IPS-15b (cell line): ENCODE measurements around the gene GALNT10.

Source experiments
- H3K27me3 ChIP-seq: one replicate; pipeline ENCODE4 v1.6.1; 2013; ENCODE audit warnings: low read length; ENCODE audit not compliant: control insufficient read depth, insufficient read depth
- H3K36me3 ChIP-seq: one replicate; pipeline ENCODE4 v1.6.1; 2013; ENCODE audit warnings: low read length; ENCODE audit not compliant: control insufficient read depth, insufficient read depth
- H3K4me1 ChIP-seq: one replicate; pipeline ENCODE4 v1.6.1; 2013; ENCODE audit warnings: mild to moderate bottlenecking, low read length; ENCODE audit not compliant: control insufficient read depth, insufficient read depth
- H3K4me3 ChIP-seq: one replicate; pipeline ENCODE4 v1.5.1; 2013; ENCODE audit warnings: low read depth, low read length
- H3K9ac ChIP-seq: one replicate; pipeline ENCODE4 v1.6.1; 2013; ENCODE audit warnings: low read depth, mild to moderate bottlenecking, low read length
- H3K9me3 ChIP-seq: one replicate; pipeline ENCODE4 v1.6.1; 2013; ENCODE audit warnings: mild to moderate bottlenecking, low read length; ENCODE audit not compliant: control insufficient read depth, insufficient read depth

Gene GALNT10

GRCh38 chr5:154199263-154199662 is 8.7 kb downstream of the GALNT10 start:
- H3K9me3 ChIP-seq: no peaks in the 10 kb centered on the region
- H3K4me1 ChIP-seq: peaks cover 26% of the 10 kb centered on the region

GRCh38 chr5:154199671-154200220 is 9.2 kb downstream of the GALNT10 start:
- Histone ChIP-seq H3K4me1 (peaks cover 22% of the 10 kb centered on the region), H3K27me3 (no peaks in the 10 kb centered on the region), H3K4me3 (no peak overlapping the region), H3K9me3 (no peaks in the 10 kb centered on the region), H3K9ac (no peak overlapping the region), H3K36me3 (no peaks in the 10 kb centered on the region)

More at GRCh38 chr5:154199263-154199662, 8.7 kb downstream of the GALNT10 start:
- no peaks in the 10 kb centered on the region for H3K27me3 ChIP-seq
- H3K4me3 ChIP-seq: no peak overlapping the region
- H3K36me3 ChIP-seq: no peaks in the 10 kb centered on the region
- H3K9ac ChIP-seq: no peak overlapping the region

DNA sequence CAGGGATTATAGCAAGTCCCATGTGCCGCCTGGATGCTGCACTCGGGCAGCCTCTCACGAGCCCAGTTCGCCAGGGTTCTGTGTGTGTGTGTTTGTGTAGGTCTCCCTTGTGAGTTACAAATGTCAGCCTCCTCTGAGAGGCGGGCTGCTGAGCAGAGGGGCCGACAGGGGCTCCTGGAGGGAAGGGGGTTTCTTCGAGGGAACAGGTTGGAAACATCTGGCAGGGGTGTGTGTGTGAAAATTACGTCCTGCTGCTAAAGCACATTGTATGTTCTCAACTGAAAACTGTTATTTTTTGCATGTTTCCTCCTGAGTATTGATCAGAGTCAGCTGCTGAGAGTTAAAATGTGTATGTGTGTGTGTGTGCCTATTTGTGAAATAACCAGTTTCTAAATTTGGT is 9.7 kb downstream of the GALNT10 start:
- no peak overlapping the region for H3K4me3 ChIP-seq
- H3K4me1 ChIP-seq: peaks cover 17% of the 10 kb centered on the region
- H3K9me3 ChIP-seq: no peaks in the 10 kb centered on the region
- H3K36me3 ChIP-seq: no peaks in the 10 kb centered on the region
- H3K27me3 ChIP-seq: no peaks in the 10 kb centered on the region
- no peak overlapping the region for H3K9ac ChIP-seq

- Histone ChIP-seq H3K36me3 (no peaks in the 10 kb centered on the region), H3K9ac (no peak overlapping the region), H3K4me1 (peaks cover 17% of the 10 kb centered on the region), H3K4me3 (no peak overlapping the region), H3K9me3 (no peaks in the 10 kb centered on the region), H3K27me3 (no peaks in the 10 kb centered on the region)
Observed at GRCh38 chr5:154201108-154201769, 10.7 kb downstream of the GALNT10 start.

DNA sequence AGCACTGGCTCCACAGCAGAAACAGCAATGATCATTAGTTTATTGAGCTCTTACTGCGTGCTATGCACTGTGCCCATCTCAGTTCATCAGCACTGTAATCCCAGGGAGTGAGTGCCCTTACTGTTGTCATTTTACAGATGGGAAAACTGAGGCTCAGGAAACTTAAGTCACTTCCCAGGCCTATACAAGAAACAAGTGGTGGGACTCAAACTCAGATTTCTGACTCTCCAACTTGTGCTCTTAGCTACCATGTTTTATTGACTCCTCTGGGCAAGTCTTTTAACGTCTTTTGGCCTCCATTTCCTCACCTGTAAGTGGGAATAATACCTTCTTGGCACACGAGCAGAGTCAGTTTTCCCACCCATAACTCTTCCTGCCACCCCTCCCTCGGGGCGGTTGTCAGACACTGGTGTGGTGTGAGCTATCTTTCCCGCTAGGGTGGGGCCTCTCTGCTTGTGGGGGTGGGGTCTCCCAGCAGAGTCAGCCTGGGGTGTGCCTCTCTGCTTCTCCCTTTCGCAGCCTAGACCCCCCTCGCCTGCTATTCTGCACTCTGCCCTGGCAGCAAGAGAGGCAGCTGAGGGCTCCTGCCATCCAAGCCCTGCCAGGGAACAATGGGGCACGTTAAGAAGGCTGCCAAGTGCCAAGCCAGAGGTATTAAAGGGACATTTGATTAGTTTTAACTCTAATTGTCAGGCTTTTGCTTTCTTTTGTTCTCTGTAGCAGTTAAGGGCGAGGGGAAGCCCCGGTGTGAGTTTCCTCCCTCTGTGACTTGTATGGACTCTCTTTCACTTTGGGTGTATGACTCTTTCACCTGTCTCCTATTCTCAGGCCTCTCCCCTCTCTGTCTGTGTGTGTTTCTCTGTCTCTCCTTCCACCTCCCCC is 12.1 kb downstream of the GALNT10 start:
- Histone ChIP-seq H3K9ac (peak overlapping the region; percentile 30), H3K27me3 (no peaks in the 10 kb centered on the region), H3K36me3 (no peaks in the 10 kb centered on the region), H3K9me3 (no peaks in the 10 kb centered on the region), H3K4me1 (peaks cover 7% of the 10 kb centered on the region), H3K4me3 (no peak overlapping the region)

DNA sequence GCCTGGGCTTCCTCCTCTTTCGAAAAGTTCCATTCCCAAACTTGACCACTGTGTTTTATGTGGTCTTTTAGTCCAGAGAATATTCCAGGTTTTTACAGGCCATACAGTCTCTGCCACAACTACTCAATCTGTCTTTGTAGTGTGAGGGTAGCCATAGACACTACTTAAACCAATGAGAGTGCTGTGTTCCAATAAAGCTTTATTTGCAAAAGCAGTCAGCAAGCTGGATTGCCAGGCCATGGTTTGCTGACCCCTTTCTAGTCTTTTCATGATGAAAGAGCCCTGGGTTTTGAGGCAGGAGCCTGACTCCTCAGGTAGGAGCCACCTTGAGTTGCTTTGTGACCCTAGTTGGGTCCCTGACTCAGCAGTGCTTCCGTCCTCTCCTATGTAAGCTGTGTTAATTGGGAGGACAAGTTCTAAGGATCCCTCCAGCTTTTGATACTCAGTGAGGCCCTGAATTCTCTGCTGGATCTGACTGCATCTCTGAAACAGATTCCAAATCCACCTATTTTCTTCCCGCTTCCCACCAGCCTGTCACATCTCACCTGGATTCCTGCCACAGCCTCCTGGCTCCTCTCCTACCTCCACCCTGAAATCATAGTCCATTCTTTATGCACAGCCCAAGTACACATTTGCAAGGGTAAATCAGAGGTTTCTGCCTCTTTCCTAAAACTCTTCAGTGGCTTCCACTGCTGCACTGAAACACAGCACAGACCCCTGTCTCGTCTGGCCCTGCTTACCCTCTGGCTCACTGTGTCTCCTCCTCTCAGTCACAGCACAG is 13.5 kb downstream of the GALNT10 start:
- Histone ChIP-seq H3K4me3 (no peak overlapping the region), H3K27me3 (no peaks in the 10 kb centered on the region), H3K9ac (no peak overlapping the region), H3K9me3 (no peaks in the 10 kb centered on the region), H3K4me1 (peaks cover 6% of the 10 kb centered on the region), H3K36me3 (no peaks in the 10 kb centered on the region)

DNA sequence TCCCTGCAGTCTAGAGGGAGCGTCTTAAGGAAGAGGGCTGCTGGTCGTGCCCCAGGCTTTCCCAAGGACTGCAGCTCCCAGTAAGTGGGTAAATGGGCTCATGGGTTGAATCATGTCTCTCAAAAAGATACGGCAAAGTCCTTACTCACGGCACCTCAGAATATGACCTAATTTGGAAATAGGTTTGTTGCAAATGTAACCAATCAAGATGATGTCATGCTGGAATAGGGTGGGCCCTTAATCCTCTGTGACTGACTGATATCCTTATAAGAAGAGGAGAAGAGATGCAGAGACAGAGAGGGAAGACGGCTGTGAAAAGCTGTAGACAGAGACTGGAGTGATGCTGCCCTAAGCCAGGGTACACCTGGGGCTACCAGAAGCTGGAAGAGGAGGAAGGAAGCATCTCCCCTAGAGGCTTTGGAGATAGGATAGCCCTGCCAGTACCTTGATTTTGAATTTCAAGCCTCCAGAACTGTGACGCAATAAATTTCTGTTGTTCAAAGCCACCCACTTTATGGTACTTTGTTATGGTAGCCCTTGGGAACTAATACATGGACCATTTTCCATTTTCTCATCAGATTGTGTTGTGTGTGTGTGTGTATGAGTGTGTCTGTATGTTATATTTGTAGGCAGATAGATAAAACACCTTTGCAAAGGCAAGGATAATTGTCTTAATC is 15.0 kb downstream of the GALNT10 start:
- Histone ChIP-seq H3K4me1 (peaks cover 6% of the 10 kb centered on the region), H3K27me3 (no peaks in the 10 kb centered on the region), H3K36me3 (no peaks in the 10 kb centered on the region), H3K9me3 (no peaks in the 10 kb centered on the region), H3K9ac (no peak overlapping the region), H3K4me3 (no peak overlapping the region)

DNA sequence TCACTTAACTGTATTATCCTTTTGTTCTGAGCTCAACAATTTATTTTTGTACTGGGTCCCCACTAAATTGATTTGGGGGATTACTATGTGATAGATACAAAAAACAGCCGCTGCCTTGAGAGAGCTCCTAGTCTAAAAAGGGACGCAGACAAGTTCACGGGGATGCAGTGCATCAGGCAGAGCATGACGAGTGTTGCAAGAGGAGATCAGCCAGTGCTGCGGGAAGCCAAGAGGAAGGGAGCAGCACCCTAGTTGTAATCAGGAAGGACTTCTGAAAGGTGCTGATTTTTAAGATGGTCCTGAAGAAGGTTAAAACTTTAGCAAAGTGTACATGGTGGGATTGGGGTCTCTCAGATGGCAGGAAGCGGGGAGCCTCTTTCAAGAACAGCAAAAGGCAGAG is 15.8 kb downstream of the GALNT10 start:
- H3K36me3 ChIP-seq: no peaks in the 10 kb centered on the region
- H3K4me1 ChIP-seq: peaks cover 6% of the 10 kb centered on the region
- H3K4me3 ChIP-seq: no peak overlapping the region
- no peaks in the 10 kb centered on the region for H3K27me3 ChIP-seq
- H3K9ac ChIP-seq: no peak overlapping the region
- H3K9me3 ChIP-seq: no peaks in the 10 kb centered on the region

DNA sequence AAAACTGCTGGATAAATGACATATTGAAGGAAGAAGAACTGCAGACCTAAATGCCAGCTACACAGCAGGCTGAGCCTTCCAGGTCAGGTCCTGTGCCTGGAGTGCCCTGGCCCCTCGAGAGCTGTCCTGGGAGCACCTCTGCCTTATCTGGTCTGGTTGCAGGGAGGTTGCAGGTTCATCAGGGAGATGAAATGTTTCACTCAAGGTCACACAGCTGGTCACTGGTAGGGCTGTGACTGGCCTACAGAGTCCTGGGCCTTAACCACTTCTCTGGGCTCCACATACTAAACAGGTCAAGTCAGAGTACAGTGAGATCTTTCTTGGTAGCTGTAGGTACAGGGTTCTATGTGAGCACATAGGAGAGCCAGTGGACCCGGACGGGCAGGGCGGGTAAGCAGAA is 16.7 kb downstream of the GALNT10 start:
- Histone ChIP-seq H3K9me3 (no peaks in the 10 kb centered on the region), H3K4me3 (no peak overlapping the region), H3K27me3 (no peaks in the 10 kb centered on the region), H3K9ac (no peak overlapping the region), H3K36me3 (no peaks in the 10 kb centered on the region), H3K4me1 (peaks cover 6% of the 10 kb centered on the region)

DNA sequence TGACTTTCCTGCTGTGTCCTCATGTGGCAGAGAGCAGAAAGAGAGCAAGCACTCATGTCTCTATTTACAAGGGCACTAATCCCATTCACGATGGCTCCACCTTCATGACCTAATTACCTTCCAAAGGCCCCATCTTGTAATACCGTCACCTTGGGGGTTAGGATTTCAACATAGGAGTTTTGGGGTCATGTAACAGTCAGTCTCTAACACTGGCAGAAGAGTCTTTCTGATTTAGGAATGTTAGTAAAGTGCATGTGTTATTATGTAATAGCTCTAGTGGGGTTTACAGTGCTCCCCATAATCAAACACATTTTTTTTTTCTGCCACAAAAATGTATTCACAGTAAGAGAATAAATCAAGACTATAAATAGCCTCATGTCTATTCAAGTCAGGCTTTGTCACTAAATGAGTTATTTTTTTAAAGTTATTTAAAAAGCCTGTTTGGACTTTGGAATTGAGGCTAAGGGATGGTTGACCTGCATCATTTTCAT is 19.1 kb downstream of the GALNT10 start:
- Histone ChIP-seq H3K9me3 (no peaks in the 10 kb centered on the region), H3K4me1 (no peaks in the 10 kb centered on the region), H3K9ac (no peak overlapping the region), H3K27me3 (no peaks in the 10 kb centered on the region), H3K36me3 (no peaks in the 10 kb centered on the region), H3K4me3 (no peak overlapping the region)

DNA sequence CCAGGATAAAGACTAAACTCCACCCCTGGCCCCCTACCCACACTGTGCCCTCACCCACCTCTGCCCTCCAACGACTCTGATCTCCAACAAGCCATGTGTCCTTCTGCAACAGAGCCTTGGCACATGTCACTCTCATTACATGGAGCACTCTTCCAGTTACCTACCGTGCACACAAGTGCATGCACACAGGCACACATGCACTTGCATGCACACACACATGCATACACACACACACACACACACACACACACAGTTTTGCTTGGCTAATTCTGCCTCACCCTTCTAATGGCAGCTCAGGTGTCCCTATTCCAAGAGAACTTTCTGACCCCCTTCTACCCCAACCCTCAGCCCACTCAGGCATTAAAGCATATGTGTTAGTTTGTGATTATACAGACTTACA is 19.6 kb downstream of the GALNT10 start:
- Histone ChIP-seq H3K9ac (no peak overlapping the region), H3K4me3 (no peak overlapping the region), H3K27me3 (no peaks in the 10 kb centered on the region), H3K4me1 (no peaks in the 10 kb centered on the region), H3K9me3 (no peaks in the 10 kb centered on the region), H3K36me3 (no peaks in the 10 kb centered on the region)
